ENCODE results near the gene ZFAND3.
"Not testable (repeated sequence)": the region's sequence is repeated elsewhere in the genome, so short reads cannot be mapped to it uniquely, and the experiment has no call there.

Gene ZFAND3

DNA sequence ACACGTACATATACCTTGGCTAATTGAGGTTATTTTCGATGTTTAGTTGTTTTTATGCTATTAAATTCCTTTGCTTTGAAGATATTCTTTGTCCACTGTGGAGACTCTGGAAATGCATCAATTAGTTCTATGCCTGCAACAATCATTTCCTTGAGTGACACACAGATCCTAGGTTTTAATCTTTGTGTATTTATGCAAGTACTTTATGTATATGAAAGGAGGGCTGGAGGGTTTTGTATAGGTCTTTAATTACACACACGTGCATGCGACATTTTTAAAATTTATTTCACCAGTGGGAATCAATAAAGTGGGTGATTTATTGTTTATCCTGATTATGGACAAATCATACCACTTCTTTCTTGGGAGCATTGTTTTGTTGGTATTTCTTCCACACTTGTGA is 57.3 kb downstream of the ZFAND3 start:
- H2AFZ ChIP-seq (ENCODE audit: low read length): no peak overlapping the region
- no peak for DNase-seq
- no peaks in the 10 kb centered on the region for H3K9me3 ChIP-seq (replicated peaks; ENCODE audit: insufficient read depth, low read length)
- H3K4me2 ChIP-seq (ENCODE audit: low read depth, low read length): no peak overlapping the region
- H3K36me3 ChIP-seq (replicated peaks; ENCODE audit: insufficient read depth, low read length): no peaks in the 10 kb centered on the region
- TF ChIP-seq EZH2phosphoT487 (IDR thresholded peaks at IDR 0.05; ENCODE audit: low read length) (no peak), EZH2 (optimal IDR thresholded peaks at IDR 0.05; ENCODE audit: low read depth, low read length) (no peak)
- TF ChIP-seq, protein P1, sequence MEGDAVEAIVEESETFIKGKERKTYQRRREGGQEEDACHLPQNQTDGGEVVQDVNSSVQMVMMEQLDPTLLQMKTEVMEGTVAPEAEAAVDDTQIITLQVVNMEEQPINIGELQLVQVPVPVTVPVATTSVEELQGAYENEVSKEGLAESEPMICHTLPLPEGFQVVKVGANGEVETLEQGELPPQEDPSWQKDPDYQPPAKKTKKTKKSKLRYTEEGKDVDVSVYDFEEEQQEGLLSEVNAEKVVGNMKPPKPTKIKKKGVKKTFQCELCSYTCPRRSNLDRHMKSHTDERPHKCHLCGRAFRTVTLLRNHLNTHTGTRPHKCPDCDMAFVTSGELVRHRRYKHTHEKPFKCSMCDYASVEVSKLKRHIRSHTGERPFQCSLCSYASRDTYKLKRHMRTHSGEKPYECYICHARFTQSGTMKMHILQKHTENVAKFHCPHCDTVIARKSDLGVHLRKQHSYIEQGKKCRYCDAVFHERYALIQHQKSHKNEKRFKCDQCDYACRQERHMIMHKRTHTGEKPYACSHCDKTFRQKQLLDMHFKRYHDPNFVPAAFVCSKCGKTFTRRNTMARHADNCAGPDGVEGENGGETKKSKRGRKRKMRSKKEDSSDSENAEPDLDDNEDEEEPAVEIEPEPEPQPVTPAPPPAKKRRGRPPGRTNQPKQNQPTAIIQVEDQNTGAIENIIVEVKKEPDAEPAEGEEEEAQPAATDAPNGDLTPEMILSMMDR (IDR thresholded peaks at IDR 0.05; ENCODE audit: low read length): no peak
- no peak overlapping the region for H3K9ac ChIP-seq (ENCODE audit: low read length)
- no peak overlapping the region for H3K4me3 ChIP-seq (ENCODE audit: low read length)
- H3K27ac ChIP-seq (ENCODE audit: low read length): no peak overlapping the region
- no peaks in the 10 kb centered on the region for H4K20me1 ChIP-seq (ENCODE audit: insufficient read depth, low read length)
- H3K79me2 ChIP-seq (ENCODE audit: low read length): peaks cover 58% of the 10 kb centered on the region
- H3K9me2 ChIP-seq (replicated peaks; ENCODE audit: insufficient read depth, low read length): no peaks in the 10 kb centered on the region
- no peaks in the 10 kb centered on the region for H3K4me1 ChIP-seq (ENCODE audit: low read length)
- no peaks in the 10 kb centered on the region for H3F3A ChIP-seq (ENCODE audit: insufficient read depth, low read length)
- no peaks in the 10 kb centered on the region for H3K27me3 ChIP-seq (replicated peaks; ENCODE audit: insufficient read depth, low read length)

DNA sequence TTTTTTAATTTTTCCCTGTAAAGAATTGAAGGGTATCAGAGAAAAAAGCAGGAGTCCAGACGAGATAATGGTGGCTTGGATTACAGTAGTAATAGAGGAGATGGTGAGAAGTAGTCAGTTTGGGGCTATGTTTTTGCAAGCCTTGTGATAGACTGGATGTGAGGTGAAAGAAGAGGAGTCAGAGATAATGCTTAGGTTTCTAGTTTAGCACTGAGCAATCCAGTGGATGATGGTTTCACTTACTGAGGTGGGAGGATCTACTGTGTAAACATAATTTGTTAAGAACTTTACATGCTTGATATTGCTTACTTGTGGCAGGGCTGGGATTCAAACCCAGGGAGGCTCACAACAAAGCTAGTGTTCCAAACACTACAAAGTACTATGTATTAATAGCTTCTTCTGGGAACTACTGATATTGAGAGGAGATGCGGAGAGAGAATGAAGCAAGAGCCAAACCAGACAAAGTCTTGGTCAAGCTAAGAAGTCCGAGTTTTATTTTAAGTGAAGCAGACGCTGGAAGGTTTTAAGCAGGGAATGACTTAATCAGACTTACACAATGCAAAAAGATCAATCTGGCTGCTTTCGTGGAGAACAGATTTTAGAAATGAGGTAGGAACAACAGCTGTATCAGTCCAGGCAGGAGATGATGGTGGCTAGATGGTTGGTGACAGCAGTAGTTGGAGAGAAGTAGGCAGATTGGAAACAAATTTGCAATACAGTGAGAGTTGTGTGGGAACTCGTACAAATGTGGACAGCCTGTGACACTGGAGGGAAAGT is 58.0 kb downstream of the ZFAND3 start:
- H3K9me3 ChIP-seq (replicated peaks; ENCODE audit: insufficient read depth, low read length): no peaks in the 10 kb centered on the region
- H3K4me3 ChIP-seq (ENCODE audit: low read length): no peak overlapping the region
- no peaks in the 10 kb centered on the region for H3K9me2 ChIP-seq (replicated peaks; ENCODE audit: insufficient read depth, low read length)
- no peak for DNase-seq
- H4K20me1 ChIP-seq (ENCODE audit: insufficient read depth, low read length): no peaks in the 10 kb centered on the region
- peaks cover 58% of the 10 kb centered on the region for H3K79me2 ChIP-seq (ENCODE audit: low read length)
- no peak for TF ChIP-seq EZH2phosphoT487 (IDR thresholded peaks at IDR 0.05; ENCODE audit: low read length)
- TF ChIP-seq, protein P1 (IDR thresholded peaks at IDR 0.05; ENCODE audit: low read length): no peak
- no peak for TF ChIP-seq EZH2 (optimal IDR thresholded peaks at IDR 0.05; ENCODE audit: low read depth, low read length)
- no peak overlapping the region for H3K4me2 ChIP-seq (ENCODE audit: low read depth, low read length)
- H3K27me3 ChIP-seq (replicated peaks; ENCODE audit: insufficient read depth, low read length): no peaks in the 10 kb centered on the region
- no peak overlapping the region for H3K9ac ChIP-seq (ENCODE audit: low read length)
- H3K27ac ChIP-seq (ENCODE audit: low read length): no peak overlapping the region
- H2AFZ ChIP-seq (ENCODE audit: low read length): no peak overlapping the region
- H3F3A ChIP-seq (ENCODE audit: insufficient read depth, low read length): no peaks in the 10 kb centered on the region
- H3K36me3 ChIP-seq (replicated peaks; ENCODE audit: insufficient read depth, low read length): no peaks in the 10 kb centered on the region
- no peaks in the 10 kb centered on the region for H3K4me1 ChIP-seq (ENCODE audit: low read length)

DNA sequence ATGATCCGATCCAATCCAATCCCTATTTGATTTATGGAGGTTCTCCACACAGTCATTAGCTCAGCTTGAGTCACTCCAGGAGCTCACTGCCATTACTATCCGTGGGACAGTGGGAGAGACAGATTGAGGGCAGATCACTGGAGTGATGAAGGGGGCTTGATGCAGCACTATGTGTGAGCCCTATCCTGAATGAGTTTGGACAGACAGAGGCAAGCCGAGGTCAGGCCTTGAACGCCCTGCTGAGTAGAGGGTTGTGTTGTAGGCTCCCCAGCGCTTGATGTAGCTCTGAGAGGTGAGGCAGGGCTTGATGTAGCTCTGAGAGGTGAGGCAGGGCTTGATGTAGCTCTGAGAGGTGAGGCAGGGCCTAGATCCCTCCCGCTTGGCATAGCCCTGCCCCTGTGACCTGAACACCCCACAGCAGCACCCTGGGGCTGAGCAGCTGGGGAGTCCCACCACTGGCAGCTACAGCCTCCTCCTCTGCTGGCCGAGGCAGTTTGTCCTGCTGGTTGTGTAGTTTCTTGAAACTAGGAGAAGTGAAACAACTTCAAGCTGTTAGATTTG is 58.7 kb downstream of the ZFAND3 start:
- H3K9me3 ChIP-seq (replicated peaks; ENCODE audit: insufficient read depth, low read length): no peaks in the 10 kb centered on the region
- H3K4me2 ChIP-seq (ENCODE audit: low read depth, low read length): no peak overlapping the region
- H3K79me2 ChIP-seq (ENCODE audit: low read length): peaks cover 58% of the 10 kb centered on the region
- H3K9ac ChIP-seq (ENCODE audit: low read length): no peak overlapping the region
- no peaks in the 10 kb centered on the region for H3F3A ChIP-seq (ENCODE audit: insufficient read depth, low read length)
- H3K27me3 ChIP-seq (replicated peaks; ENCODE audit: insufficient read depth, low read length): no peaks in the 10 kb centered on the region
- DNase-seq: no peak
- no peaks in the 10 kb centered on the region for H3K36me3 ChIP-seq (replicated peaks; ENCODE audit: insufficient read depth, low read length)
- no peak for TF ChIP-seq EZH2 (optimal IDR thresholded peaks at IDR 0.05; ENCODE audit: low read depth, low read length)
- no peak for TF ChIP-seq EZH2phosphoT487 (IDR thresholded peaks at IDR 0.05; ENCODE audit: low read length)
- TF ChIP-seq, protein P1 (IDR thresholded peaks at IDR 0.05; ENCODE audit: low read length): no peak
- no peak overlapping the region for H2AFZ ChIP-seq (ENCODE audit: low read length)
- H3K4me3 ChIP-seq (ENCODE audit: low read length): no peak overlapping the region
- H4K20me1 ChIP-seq (ENCODE audit: insufficient read depth, low read length): no peaks in the 10 kb centered on the region
- no peaks in the 10 kb centered on the region for H3K9me2 ChIP-seq (replicated peaks; ENCODE audit: insufficient read depth, low read length)
- no peak overlapping the region for H3K27ac ChIP-seq (ENCODE audit: low read length)
- no peaks in the 10 kb centered on the region for H3K4me1 ChIP-seq (ENCODE audit: low read length)

DNA sequence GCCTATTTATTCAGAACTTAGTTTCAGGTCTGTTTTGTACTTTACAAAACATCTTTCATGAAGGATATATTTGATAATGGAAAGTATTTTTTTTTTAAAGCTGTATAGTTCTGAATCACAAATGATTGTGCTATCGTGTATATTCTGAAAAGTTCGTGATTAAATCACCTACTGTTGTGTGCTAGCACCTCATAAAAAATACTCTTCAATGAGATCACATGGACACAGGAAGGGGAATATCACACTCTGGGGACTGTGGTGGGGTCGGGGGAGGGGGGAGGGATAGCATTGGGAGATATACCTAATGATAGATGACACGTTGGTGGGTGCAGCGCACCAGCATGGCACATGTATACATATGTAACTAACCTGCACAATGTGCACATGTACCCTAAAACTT is 61.1 kb downstream of the ZFAND3 start:
- H3K9me2 ChIP-seq (replicated peaks; ENCODE audit: insufficient read depth, low read length); H3K27ac ChIP-seq (ENCODE audit: low read length); H3F3A ChIP-seq (ENCODE audit: insufficient read depth, low read length); H3K9ac ChIP-seq (ENCODE audit: low read length); H3K36me3 ChIP-seq (replicated peaks; ENCODE audit: insufficient read depth, low read length); H3K27me3 ChIP-seq (replicated peaks; ENCODE audit: insufficient read depth, low read length); DNase-seq; H3K9me3 ChIP-seq (replicated peaks; ENCODE audit: insufficient read depth, low read length); H2AFZ ChIP-seq (ENCODE audit: low read length); H3K4me1 ChIP-seq (ENCODE audit: low read length); H3K4me2 ChIP-seq (ENCODE audit: low read depth, low read length); H3K4me3 ChIP-seq (ENCODE audit: low read length); H4K20me1 ChIP-seq (ENCODE audit: insufficient read depth, low read length): not testable (repeated sequence)
- H3K79me2 ChIP-seq (ENCODE audit: low read length): peaks cover 52% of the 10 kb centered on the region
